Vagina (tissue), 2 donors: ENCODE data around the gene RNU6-9.

Experiments used
- POLR2A ChIP-seq, 2 donors: fragments of 450-650 bp; IDR thresholded peaks; one replicate each; pipeline ENCODE4 v1.6.1; 2017; ENCODE audit warnings: antibody characterized with exemption in 2 of 2, mild to moderate bottlenecking in 2 of 2, moderate library complexity in 2 of 2
- TF ChIP-seq, protein P1 (sequence below), 3 experiments: fragments of 450-650 bp in 2 of 3; fragments of 200-600 bp in 1 of 3; sonication (generic) in 1 of 3; IDR thresholded peaks; one replicate each; pipeline ENCODE4 v1.5.1; 2017 to 2019; ENCODE audit warnings: antibody characterized with exemption in 3 of 3, mild to moderate bottlenecking in 2 of 3, moderate library complexity in 2 of 3

DNA sequence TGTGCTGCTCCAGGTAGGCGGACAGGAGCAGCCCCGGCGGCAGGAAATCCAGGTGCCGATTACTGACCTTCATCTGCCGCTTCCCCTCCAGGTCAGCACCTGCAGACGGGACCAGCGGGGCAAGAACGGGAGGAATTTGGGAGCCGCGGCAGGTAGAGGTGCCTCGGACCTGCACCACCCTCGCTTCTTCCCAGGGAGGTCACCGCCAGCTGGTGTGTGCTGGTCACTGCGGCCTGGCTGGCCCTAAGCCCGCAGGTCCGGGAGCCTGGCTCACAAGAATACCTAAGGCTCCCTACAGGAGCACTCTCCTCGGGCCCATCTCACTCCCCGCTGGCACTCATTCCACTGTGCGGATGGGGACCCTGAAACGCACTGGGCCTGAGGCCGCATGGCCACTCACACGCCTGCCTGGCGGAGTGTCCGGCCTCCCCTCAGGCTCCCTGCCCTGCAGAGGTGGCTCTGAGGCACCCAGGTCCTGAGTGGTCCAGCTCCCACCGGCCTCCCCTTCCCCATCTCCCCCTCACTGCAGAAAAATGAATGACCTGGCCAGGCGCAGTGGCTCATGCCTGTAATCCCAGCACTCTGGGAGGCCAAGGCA is 4.3 kb downstream of the RNU6-9 start:
- TF ChIP-seq, protein P1, sequence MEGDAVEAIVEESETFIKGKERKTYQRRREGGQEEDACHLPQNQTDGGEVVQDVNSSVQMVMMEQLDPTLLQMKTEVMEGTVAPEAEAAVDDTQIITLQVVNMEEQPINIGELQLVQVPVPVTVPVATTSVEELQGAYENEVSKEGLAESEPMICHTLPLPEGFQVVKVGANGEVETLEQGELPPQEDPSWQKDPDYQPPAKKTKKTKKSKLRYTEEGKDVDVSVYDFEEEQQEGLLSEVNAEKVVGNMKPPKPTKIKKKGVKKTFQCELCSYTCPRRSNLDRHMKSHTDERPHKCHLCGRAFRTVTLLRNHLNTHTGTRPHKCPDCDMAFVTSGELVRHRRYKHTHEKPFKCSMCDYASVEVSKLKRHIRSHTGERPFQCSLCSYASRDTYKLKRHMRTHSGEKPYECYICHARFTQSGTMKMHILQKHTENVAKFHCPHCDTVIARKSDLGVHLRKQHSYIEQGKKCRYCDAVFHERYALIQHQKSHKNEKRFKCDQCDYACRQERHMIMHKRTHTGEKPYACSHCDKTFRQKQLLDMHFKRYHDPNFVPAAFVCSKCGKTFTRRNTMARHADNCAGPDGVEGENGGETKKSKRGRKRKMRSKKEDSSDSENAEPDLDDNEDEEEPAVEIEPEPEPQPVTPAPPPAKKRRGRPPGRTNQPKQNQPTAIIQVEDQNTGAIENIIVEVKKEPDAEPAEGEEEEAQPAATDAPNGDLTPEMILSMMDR (IDR thresholded peaks at IDR 0.05), result no peak
- TF ChIP-seq POLR2A (IDR thresholded peaks at IDR 0.05), result no peak
